Measurements from ENCODE around the gene DOCK1.

DOCK1 gene

GRCh38 chr10:127221281-127221680, 316.1 kb downstream of the DOCK1 start:
- no peak for DNase-seq (ENCODE audit: low read depth in 2 of 2)

- no peak for DNase-seq (ENCODE audit: low read depth in 2 of 2)
These were observed 321.8 kb downstream of the DOCK1 start for GRCh38 chr10:127227027-127227426.

- no peak for DNase-seq (ENCODE audit: low read depth in 2 of 2)
These were observed 322.4 kb downstream of the DOCK1 start for GRCh38 chr10:127227663-127228062.

GRCh38 chr10:127228195-127228787, 323.1 kb downstream of the DOCK1 start:
- no peak for DNase-seq (ENCODE audit: low read depth in 2 of 2)

GRCh38 chr10:127234306-127234800, 329.1 kb downstream of the DOCK1 start:
- no peak for DNase-seq (ENCODE audit: low read depth in 2 of 2)

GRCh38 chr10:127236266-127236665, 331.0 kb downstream of the DOCK1 start:
- DNase-seq (ENCODE audit: low read depth in 2 of 2), result no peak

- no peak for DNase-seq (ENCODE audit: low read depth in 2 of 2)
These were observed 337.7 kb downstream of the DOCK1 start for GRCh38 chr10:127242914-127243313.

- peak in 1 of 2 donors; percentile 9 for DNase-seq (ENCODE audit: low read depth in 2 of 2)
These were observed 338.5 kb downstream of the DOCK1 start for GRCh38 chr10:127243490-127244272.

- DNase-seq (ENCODE audit: low read depth in 2 of 2), result no peak
These were observed 340.2 kb downstream of the DOCK1 start for GRCh38 chr10:127245456-127245855.

- DNase-seq (ENCODE audit: low read depth in 2 of 2), result no peak
These were observed 344.8 kb downstream of the DOCK1 start for GRCh38 chr10:127250031-127250430.

GRCh38 chr10:127252818-127253217, 347.6 kb downstream of the DOCK1 start:
- no peak for DNase-seq (ENCODE audit: low read depth in 2 of 2)

GRCh38 chr10:127254276-127254675, 349.0 kb downstream of the DOCK1 start:
- no peak for DNase-seq (ENCODE audit: low read depth in 2 of 2)

GRCh38 chr10:127257395-127257794, 352.2 kb downstream of the DOCK1 start:
- DNase-seq (ENCODE audit: low read depth in 2 of 2), result no peak

- DNase-seq (ENCODE audit: low read depth in 2 of 2), result no peak
These were observed 354.1 kb downstream of the DOCK1 start for GRCh38 chr10:127259347-127259746.

GRCh38 chr10:127262606-127263005, 357.4 kb downstream of the DOCK1 start:
- DNase-seq (ENCODE audit: low read depth in 2 of 2), result no peak

GRCh38 chr10:127265288-127265687, 360.1 kb downstream of the DOCK1 start:
- DNase-seq (ENCODE audit: low read depth in 2 of 2), result no peak

- no peak for DNase-seq (ENCODE audit: low read depth in 2 of 2)
These were observed 361.2 kb downstream of the DOCK1 start for GRCh38 chr10:127266431-127266830.

GRCh38 chr10:127267442-127267841, 362.2 kb downstream of the DOCK1 start:
- DNase-seq (ENCODE audit: low read depth in 2 of 2), result no peak

- no peak for DNase-seq (ENCODE audit: low read depth in 2 of 2)
These were observed 366.8 kb downstream of the DOCK1 start for GRCh38 chr10:127272076-127272475.

- no peak for DNase-seq (ENCODE audit: low read depth in 2 of 2)
These were observed 370.0 kb downstream of the DOCK1 start for GRCh38 chr10:127275272-127275671.

GRCh38 chr10:127275793-127276450, 370.7 kb downstream of the DOCK1 start:
- DNase-seq (ENCODE audit: low read depth in 2 of 2), result no peak

GRCh38 chr10:127276794-127277462, 371.7 kb downstream of the DOCK1 start:
- DNase-seq (ENCODE audit: low read depth in 2 of 2), result no peak
